DMS 273 treated with DMSO at 0.1 percent for 48 hours (cell line): ENCODE measurements around the gene ZNG1C.
"Not testable (repeated sequence)": the region's sequence is repeated elsewhere in the genome, so short reads cannot be mapped to it uniquely, and the experiment has no call there.

ENCODE experiments used
- DNase-seq: peaks from one replicate; lab custom pipeline; 2025; lab: John Stamatoyannopoulos, UW

Gene ZNG1C

GRCh38 chr9:68241683-68242082 lies at the start of gene ZNG1C:
Gene ZNG1C, plus strand, starts transcription at chr9:68241983. Its CDS starts 49 bp downstream, at chr9:68242032.
- DNase-seq, result not testable (repeated sequence)

- DNase-seq, result not testable (repeated sequence)
Measured at GRCh38 chr9:68242437-68242836, 654 bp downstream of the ZNG1C start.

GRCh38 chr9:68281041-68281440 lies 39.3 kb downstream of the ZNG1C start:
- not testable (repeated sequence) for DNase-seq

- DNase-seq, result not testable (repeated sequence)
Measured at GRCh38 chr9:68302567-68302966, 60.8 kb downstream of the ZNG1C start, which contains the start of gene FOXD4L3. Gene FOXD4L3, plus strand, starts transcription at chr9:68302867. Its CDS starts 85 bp downstream, at chr9:68302952.

GRCh38 chr9:68303771-68304170 lies 62.0 kb downstream of the ZNG1C start:
- not testable (repeated sequence) for DNase-seq

- DNase-seq, result not testable (repeated sequence)
Measured at GRCh38 chr9:68304212-68304611, 62.4 kb downstream of the ZNG1C start.

GRCh38 chr9:68304777-68305176 lies 63.0 kb downstream of the ZNG1C start:
- not testable (repeated sequence) for DNase-seq

GRCh38 chr9:68305680-68306285 lies 64.0 kb downstream of the ZNG1C start:
- not testable (repeated sequence) for DNase-seq

GRCh38 chr9:68306391-68306964 lies 64.7 kb downstream of the ZNG1C start:
- not testable (repeated sequence) for DNase-seq

- not testable (repeated sequence) for DNase-seq
Measured at GRCh38 chr9:68307127-68307526, 65.3 kb downstream of the ZNG1C start.

GRCh38 chr9:68307654-68308053 lies 65.9 kb downstream of the ZNG1C start:
- not testable (repeated sequence) for DNase-seq

- not testable (repeated sequence) for DNase-seq
Measured at GRCh38 chr9:68311208-68311607, 69.4 kb downstream of the ZNG1C start.

GRCh38 chr9:68318209-68318608 lies 76.4 kb downstream of the ZNG1C start:
- DNase-seq, result not testable (repeated sequence)

GRCh38 chr9:68323749-68324148 lies 82.0 kb downstream of the ZNG1C start:
- DNase-seq, result not testable (repeated sequence)

GRCh38 chr9:68324518-68324917 lies 82.7 kb downstream of the ZNG1C start:
- not testable (repeated sequence) for DNase-seq

- DNase-seq, result not testable (repeated sequence)
Measured at GRCh38 chr9:68329106-68329505, 87.3 kb downstream of the ZNG1C start.

GRCh38 chr9:68330531-68331173 lies 88.9 kb downstream of the ZNG1C start:
- DNase-seq, result not testable (repeated sequence)

- DNase-seq, result not testable (repeated sequence)
Measured at GRCh38 chr9:68332122-68332521, 90.3 kb downstream of the ZNG1C start.

GRCh38 chr9:68335935-68336334 lies 94.2 kb downstream of the ZNG1C start:
- not testable (repeated sequence) for DNase-seq

- not testable (repeated sequence) for DNase-seq
Measured at GRCh38 chr9:68336639-68337339, 95.0 kb downstream of the ZNG1C start.

GRCh38 chr9:68338000-68338399 lies 96.2 kb downstream of the ZNG1C start:
- DNase-seq, result not testable (repeated sequence)
